Measurements from ENCODE around the gene MUC20. TPM values are rescaled to one million over a fixed set of nuclear protein-coding genes. Genes with fewer than 3 reads are reported as not detected.

The MUC20 gene
- total RNA-seq, 1 donor = 0.36 TPM

DNA sequence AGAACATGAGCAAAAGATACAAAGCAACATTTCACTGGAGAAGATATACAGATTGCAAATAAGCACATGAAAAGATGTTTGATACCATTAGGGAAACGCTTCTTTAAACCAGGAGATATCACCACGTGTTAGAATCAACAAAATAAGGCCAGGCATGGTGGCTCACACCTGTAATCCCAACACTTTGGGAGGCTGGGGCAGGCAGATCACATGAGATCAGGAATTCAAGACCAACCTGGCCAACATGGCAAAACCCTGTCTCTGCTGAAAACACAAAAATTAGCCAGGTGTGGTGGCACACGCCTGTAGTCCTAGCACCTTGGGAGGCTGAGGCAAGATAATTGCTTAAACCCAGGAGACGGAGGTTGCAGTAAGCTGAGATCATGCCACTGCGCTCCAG lies 20.5 kb upstream of the MUC20 start:
- Histone ChIP-seq H4K20me1 (ENCODE audit: insufficient read depth, low read length) (no peaks in the 10 kb centered on the region), H3K27ac (ENCODE audit: low read depth, low read length) (no peak overlapping the region), H3K9me3 (ENCODE audit: low read depth, low read length) (no peaks in the 10 kb centered on the region), H2AFZ (ENCODE audit: low read length) (no peak overlapping the region), H3K4me3 (ENCODE audit: insufficient read depth, low read length) (no peak overlapping the region), H3K36me3 (ENCODE audit: insufficient read depth, low read length) (peaks cover 7% of the 10 kb centered on the region), H3K27me3 (ENCODE audit: insufficient read depth, low read length) (no peaks in the 10 kb centered on the region), H3K4me1 (ENCODE audit: insufficient read depth, low read length) (peaks cover 18% of the 10 kb centered on the region), H3K79me2 (ENCODE audit: insufficient read depth, low read length) (no peaks in the 10 kb centered on the region), H3K4me2 (ENCODE audit: insufficient read depth, low read length) (no peak overlapping the region)
- DNase-seq (ENCODE audit: insufficient read length, low spot score, missing footprints) = no peak
- no peak for TF ChIP-seq CTCF (IDR thresholded peaks at IDR 0.05; ENCODE audit: extremely low read depth, low read depth, low read length)

DNA sequence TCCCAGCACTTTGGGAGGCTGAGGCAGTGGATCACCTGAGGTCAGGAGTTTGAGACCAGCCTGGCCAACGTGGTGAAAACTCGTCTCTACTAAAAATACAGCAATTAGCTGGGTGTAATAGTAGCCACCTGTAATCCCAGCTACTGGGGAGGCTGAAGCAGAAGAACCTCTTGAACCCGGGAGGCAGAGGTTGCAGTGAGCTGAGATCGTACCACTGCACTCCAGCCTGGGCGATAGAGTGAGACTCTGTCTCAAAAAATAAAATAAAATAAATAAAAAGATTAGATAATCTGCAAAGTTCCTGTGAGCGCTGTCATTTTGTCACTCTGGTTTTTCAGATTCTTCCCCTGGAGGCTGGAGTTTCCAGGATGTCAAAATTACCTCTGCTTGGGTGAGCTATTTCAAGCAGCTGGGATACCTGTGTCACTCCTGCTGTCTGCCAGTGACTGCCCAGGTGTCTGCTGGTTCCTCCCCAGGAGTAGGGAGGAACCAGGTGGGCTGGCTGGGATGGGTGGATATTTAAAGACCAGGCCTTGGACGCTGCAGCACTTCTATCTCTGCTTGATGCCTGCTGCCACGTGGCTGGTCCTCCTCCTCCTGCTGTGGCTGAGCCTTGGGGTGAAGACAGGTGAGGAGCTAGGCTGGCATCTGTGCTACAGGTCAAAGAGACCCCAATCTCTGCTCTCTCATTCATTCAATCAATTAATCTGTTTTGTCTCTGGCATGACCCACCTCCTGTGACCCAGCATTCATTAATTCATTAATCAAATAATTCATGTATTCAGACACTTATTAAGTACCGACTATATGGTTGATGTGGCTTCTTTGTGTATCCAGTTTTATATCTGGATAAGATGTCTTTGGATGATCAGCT lies 19.5 kb upstream of the MUC20 start:
- Histone ChIP-seq H4K20me1 (ENCODE audit: insufficient read depth, low read length) (no peaks in the 10 kb centered on the region), H3K4me2 (ENCODE audit: insufficient read depth, low read length) (no peak overlapping the region), H3K4me3 (ENCODE audit: insufficient read depth, low read length) (no peak overlapping the region), H2AFZ (ENCODE audit: low read length) (no peak overlapping the region), H3K79me2 (ENCODE audit: insufficient read depth, low read length) (no peaks in the 10 kb centered on the region), H3K36me3 (ENCODE audit: insufficient read depth, low read length) (peaks cover 7% of the 10 kb centered on the region), H3K4me1 (ENCODE audit: insufficient read depth, low read length) (peaks cover 18% of the 10 kb centered on the region), H3K27me3 (ENCODE audit: insufficient read depth, low read length) (no peaks in the 10 kb centered on the region), H3K27ac (ENCODE audit: low read depth, low read length) (no peak overlapping the region), H3K9me3 (ENCODE audit: low read depth, low read length) (no peaks in the 10 kb centered on the region)
- TF ChIP-seq CTCF (IDR thresholded peaks at IDR 0.05; ENCODE audit: extremely low read depth, low read depth, low read length) = no peak
- no peak for DNase-seq (ENCODE audit: insufficient read length, low spot score, missing footprints)

DNA sequence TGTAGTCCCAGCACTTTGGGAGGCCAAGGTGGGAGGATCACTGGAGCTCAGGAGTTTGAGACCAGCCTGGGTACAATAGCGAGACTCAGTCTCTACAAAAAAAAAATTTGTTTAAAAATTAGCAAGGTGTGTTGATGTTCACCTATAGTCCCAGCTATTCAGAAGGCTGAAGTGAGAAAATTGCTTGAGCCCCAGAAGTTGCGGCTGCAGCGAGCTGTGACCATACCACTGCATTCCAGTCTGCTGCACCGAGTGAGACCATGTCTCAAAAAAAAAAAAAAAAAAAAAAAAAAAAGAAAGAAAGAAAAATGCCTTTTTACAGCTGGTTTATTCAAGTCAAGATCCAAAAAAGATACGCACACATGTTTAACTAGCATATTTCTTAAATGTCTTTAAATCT lies 17.0 kb upstream of the MUC20 start:
- Histone ChIP-seq H3K9me3 (ENCODE audit: low read depth, low read length) (no peaks in the 10 kb centered on the region), H3K27ac (ENCODE audit: low read depth, low read length) (no peak overlapping the region), H3K27me3 (ENCODE audit: insufficient read depth, low read length) (no peaks in the 10 kb centered on the region), H3K4me2 (ENCODE audit: insufficient read depth, low read length) (no peak overlapping the region), H3K79me2 (ENCODE audit: insufficient read depth, low read length) (no peaks in the 10 kb centered on the region), H3K4me1 (ENCODE audit: insufficient read depth, low read length) (peaks cover 6% of the 10 kb centered on the region), H4K20me1 (ENCODE audit: insufficient read depth, low read length) (no peaks in the 10 kb centered on the region), H3K4me3 (ENCODE audit: insufficient read depth, low read length) (no peak overlapping the region), H3K36me3 (ENCODE audit: insufficient read depth, low read length) (peaks cover 7% of the 10 kb centered on the region), H2AFZ (ENCODE audit: low read length) (no peak overlapping the region)
- TF ChIP-seq CTCF (IDR thresholded peaks at IDR 0.05; ENCODE audit: extremely low read depth, low read depth, low read length) = no peak
- DNase-seq (ENCODE audit: insufficient read length, low spot score, missing footprints) = no peak

- TF ChIP-seq CTCF (IDR thresholded peaks at IDR 0.05; ENCODE audit: extremely low read depth, low read depth, low read length) = no peak
- Histone ChIP-seq H3K27ac (ENCODE audit: low read depth, low read length) (no peak overlapping the region), H3K27me3 (ENCODE audit: insufficient read depth, low read length) (no peaks in the 10 kb centered on the region), H3K4me3 (ENCODE audit: insufficient read depth, low read length) (no peak overlapping the region), H3K9me3 (ENCODE audit: low read depth, low read length) (no peaks in the 10 kb centered on the region), H4K20me1 (ENCODE audit: insufficient read depth, low read length) (no peaks in the 10 kb centered on the region), H3K4me1 (ENCODE audit: insufficient read depth, low read length) (peaks cover 9% of the 10 kb centered on the region), H3K4me2 (ENCODE audit: insufficient read depth, low read length) (no peak overlapping the region), H2AFZ (ENCODE audit: low read length) (no peak overlapping the region), H3K79me2 (ENCODE audit: insufficient read depth, low read length) (no peaks in the 10 kb centered on the region), H3K36me3 (ENCODE audit: insufficient read depth, low read length) (peaks cover 3% of the 10 kb centered on the region)
- no peak for DNase-seq (ENCODE audit: insufficient read length, low spot score, missing footprints)
Observed at GRCh38 chr3:195704433-195704999, 16.3 kb upstream of the MUC20 start.
